NCI-H2081 treated with DMSO at 0.1 percent for 48 hours (cell line): Measurements from ENCODE around the gene CYBA.

Source experiments
- DNase-seq: peaks from one replicate; lab custom pipeline; 2025; lab: John Stamatoyannopoulos, UW

Gene CYBA

DNA sequence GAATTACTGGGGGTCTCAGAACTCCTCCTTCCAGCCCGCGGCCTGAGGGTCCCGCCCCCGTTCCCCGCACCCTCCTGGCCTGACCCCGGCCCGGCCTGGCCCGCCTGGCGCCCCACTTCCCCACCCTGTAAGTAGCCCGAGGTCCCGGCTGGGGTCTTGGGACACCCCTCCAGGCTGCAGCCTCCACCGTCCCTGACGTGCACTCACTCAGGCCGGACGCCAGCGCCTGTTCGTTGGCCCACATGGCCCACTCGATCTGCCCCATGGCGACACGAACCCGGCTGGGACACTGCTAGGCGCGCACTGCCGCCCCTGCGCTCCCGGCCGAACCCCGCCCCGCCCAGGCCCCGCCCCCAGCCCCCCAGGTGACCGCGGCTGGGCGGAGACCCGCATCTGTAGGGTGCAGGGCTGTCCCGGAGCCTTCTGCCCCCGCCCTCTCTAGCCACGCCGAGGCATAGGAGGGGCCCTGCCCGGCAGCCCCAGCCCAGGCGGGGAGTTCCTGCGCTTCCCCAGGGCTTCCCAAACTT is at the start of gene CYBA:
Gene CYBA, minus strand, starts transcription at position 305 of the 527 bp plus-strand sequence. Its CDS starts 40 bp downstream, at position 265.
- no peak for DNase-seq

GRCh38 chr16:88700322-88700635 is 49.4 kb upstream of the CYBA start:
- no peak for DNase-seq

DNA sequence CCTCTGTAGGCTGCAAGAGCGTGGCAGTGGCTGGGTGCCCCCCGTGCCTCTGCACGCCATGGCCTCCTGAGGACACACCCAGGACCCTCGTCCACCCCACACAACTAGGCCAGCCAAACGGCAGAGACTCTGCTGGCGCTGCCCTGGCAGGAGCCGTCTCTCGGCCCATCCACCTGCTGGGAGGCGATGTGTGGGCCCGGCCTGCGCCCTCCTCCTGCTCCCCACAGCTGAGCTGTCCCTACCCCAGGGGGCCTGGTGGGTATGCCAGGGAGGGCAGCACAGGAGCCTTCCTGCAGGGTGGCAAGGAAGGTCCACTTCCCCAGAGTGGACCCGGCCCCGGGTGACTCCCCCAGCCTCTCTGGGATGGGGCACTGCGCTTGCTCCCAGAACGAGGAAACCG is 48.3 kb upstream of the CYBA start:
- DNase-seq = no peak

- DNase-seq = no peak
Observed at GRCh38 chr16:88698646-88699045, 47.8 kb upstream of the CYBA start.

DNA sequence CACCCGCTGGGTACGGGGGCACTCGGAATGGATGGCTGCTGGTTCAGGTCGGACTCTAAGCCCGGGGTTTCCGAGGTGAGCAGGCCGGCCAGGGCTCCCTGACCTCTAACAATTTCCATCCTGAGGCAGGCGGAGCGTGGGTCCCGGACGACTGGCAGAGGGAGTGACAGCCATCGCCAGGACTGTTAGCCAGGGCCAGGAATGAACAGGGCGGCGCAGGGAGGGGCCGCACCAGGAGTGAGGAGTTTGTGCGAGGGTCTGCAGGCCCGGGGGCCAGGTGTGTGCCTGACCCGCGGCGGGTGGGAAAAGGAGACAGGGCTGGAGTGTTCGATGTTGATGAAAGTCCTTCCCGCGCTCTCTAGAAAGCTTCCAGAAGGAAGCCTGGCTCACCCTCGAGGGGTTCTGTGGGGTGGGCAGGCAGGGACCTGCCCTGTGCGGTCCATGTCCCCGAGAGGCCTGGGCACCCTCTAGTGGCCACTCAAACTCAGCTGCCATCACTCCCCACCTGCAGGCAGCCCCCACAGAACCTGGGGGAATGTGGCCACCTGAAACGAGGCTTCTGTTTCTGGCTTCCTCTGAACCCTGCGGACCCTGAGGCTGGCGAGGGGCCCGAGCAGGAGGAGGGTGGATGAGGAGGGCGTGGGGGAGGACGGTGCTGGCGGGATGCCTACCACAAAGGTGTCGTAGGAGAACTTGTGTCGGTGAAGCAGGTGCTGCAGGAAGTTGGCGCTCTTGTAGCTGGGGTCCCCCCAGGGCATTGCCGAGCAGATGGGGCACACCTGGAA is 47.2 kb upstream of the CYBA start:
- no peak for DNase-seq

- no peak for DNase-seq
Observed at GRCh38 chr16:88697116-88697830, 46.4 kb upstream of the CYBA start.

DNA sequence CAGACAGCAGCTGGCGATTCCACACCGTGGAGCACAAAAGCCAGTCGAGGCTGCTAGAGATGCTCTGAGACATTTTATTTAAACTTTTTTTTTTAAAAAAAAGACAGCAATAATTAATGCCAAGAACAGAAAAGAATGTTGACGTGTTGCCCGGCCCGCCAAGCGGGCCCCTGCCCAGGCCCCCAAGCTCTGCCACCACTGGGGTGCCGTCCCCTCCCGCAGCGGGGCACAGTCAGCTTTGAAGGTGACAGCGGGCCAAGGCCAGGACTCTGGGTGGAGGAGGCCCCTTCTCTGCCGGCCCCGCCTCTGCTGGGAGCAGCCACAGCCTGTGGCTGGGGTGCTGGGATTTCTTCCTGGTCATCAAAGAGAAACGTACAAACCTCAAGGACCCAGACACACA is 45.6 kb upstream of the CYBA start:
- DNase-seq = no peak

DNA sequence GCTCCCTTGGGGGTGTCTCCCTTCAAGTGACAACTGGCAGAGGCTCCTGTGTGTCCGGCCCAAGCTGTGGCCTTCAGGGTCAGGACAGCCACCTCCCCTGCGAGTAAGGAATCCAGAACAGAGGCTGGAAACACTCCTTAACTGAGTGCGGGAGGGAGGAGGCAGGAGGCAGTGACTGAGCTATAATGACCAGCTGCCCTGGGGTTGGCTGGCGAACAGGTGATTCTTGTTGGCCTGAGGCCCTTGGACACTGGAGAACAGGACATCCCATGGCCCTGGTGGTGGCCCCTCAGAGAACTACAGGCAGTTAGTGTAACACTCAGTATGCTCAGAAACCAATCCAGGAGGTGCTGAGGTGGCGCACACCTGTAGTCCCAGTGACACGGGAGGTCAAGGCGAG is 44.9 kb upstream of the CYBA start:
- DNase-seq = no peak

- no peak for DNase-seq
Observed at GRCh38 chr16:88695218-88695617, 44.4 kb upstream of the CYBA start.

DNA sequence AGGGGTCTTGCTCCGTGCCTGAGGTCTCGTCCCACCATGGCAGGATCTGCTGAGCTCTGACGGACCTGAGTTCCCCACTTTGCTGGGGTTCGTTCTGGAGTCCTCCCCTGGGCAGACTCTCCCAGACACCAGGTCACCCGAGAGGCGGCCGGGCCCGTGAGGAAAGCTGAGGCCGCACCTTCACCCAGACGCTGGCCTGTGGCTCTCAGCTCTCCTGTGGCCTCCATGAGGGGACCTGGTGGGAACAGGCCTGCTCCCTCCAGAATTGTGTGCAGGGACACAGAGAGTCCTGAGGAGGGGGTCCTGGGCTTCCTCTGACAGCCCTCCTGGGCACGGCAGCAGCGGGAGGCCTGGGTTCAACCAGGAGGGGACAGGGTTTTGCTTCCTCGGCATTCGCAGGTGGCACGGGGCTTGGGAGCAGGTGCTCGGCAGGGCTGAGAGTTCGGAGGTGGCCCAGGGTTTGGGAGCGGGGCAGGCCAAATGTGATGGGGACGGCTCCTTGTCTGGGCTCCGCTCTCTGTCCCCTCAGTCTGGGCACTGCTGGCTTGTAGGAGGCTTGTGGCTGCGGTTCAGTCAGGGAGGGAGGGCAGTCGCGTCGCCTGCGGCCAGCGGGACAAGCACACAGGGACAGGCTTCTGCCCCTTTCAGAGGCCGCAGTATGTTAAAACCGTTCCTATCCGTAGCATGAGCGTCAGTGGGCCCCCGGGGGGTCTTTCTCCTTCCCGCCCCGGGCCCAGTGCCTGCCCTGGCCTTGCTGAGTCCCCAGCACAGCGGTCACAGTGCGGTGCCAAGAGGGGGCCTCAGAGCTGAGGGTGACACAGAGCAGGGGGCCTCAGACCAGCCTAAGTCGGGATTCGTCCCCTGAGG is 43.6 kb upstream of the CYBA start:
- DNase-seq = no peak

DNA sequence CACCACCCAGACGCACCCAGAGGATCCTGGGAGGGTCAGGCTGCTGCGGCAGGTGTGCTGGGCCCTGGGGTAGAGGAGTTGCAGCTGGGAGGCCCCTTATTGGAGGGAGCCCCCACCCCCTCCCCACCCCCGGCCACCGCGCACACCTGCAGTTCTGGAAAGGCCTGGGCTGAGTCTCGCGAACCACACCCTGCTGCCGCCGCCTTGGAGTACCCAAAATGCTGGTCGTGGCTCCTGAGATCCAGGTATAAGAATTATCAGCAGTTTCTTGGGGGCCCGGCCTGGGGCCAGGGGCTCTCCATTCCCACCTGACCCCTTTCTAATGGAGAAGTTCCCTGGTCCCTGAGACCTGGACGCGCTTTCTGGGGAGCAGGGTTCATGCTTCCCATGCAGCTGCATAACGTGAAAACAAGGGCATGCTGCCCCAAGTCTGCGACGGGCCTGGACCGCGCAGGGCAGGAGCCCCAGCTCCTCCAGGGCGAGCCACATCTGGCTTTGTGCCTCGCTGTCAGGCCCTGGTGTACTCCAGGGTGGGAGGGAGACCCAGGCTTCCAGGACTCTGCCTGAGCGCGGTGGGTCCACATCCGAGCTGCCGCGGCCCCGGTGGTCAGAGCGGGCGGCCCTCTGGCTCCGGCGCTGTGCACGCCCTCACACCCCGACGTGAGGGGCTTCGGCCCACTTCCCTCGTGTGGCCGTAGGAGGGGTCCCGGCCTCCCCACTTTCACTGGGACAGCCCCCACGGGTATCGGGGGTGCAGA is 42.7 kb upstream of the CYBA start:
- no peak for DNase-seq

DNA sequence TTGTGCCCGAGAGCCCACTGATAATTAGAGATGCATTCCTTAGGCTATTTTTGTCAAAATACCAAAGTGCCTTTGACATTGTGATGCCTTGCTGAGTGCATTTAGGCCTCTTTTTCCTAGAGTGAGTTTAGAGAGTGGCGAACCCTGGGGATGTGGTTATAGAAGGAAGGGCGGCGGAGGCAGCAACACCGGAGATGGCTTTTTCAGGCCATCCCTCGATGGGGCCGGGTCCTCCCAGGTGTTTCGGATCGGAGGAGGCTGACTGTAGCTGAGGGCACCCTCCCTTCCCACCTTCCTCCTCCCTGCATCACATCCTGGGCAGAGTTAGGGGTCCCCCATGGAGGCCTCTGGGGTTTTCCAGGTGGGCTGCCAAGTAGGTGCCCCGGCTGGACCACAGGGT is 42.0 kb upstream of the CYBA start:
- DNase-seq = no peak

DNA sequence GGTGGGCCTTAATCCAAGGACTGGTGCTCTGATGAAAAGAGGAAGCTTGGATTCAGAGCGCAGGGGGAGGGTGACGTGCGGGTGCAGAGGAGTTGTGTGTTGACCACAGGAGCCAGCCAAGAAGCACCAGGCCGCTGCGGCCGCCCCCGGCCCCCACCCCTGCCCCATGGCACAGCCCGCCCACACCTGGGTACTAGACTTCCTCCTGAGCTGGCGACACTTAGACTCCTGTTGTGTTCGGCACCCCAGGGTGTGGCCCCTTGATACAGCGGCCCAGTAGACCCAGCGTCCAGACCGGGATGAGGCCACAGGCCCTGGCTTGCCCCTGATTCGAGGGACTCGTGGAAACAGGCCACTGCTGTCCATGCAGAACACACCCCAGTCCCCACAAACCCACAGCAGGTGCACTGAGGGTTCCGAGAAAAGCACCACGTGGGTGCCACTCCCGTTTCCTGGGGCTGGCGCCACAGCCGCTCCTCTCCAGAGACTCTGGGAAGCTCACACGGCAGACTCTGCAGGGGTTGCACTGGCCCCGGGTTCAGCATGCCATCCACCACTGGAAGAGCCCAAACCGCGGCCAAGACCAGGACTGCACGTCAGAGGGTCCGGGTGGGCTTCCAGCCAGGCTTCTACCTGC is 41.2 kb upstream of the CYBA start:
- no peak for DNase-seq

GRCh38 chr16:88691129-88691813 is 40.4 kb upstream of the CYBA start:
- no peak for DNase-seq

DNA sequence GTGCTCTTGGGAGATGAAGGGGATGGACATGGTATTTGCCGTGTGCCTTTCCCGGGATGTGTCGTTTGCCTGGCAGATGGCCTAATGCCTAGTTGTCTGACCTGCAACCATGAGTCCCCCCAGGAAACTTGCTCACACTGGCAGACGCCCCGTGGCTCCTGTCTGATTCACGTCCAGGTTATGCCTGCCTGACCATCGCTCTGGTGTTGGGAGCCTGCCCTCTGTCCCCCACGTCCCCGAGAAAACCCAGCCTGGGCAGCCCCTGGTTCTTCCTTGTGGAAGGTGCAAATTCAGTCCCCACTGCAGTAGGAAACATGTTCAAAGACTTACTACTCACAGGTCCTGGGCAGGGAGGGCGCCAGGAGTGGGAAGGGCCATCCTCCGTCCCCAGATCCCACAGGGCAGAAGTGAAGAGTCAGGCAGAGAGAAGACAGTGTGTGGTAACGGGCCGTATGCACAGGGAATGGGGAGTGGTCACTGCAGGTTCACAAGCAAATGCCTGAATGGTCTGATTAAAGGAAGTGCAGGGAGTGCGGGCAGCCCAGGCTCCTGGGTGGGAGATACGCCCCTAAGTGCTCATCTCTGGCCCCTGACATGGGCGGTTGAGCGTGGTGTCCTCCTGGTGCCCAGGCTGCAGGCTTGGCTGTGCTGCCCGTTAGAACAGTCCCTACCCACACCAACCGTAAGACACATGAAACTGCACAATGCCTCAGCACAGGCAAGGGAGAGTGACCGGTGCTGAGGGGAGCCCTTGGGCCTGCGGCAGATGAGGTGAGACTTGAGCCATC is 39.7 kb upstream of the CYBA start:
- no peak for DNase-seq

- DNase-seq = no peak
Observed at GRCh38 chr16:88688013-88688778, 37.3 kb upstream of the CYBA start.

DNA sequence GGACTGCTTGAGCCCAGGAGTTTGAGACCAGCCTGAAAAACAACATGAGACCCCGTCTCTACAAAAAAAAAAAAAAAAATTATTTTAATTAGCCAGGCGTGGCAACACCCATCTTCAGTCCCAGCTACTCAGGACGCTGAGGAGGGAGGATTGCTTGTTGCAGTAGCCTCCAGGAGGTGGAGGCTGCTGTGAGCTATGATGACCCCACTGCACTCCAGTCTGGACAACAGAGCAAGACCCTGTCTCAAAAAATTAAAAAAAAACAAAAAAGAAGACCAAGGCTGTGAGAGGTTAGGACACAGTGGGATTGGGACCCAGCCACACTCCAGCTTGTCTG is 36.8 kb upstream of the CYBA start:
- no peak for DNase-seq

DNA sequence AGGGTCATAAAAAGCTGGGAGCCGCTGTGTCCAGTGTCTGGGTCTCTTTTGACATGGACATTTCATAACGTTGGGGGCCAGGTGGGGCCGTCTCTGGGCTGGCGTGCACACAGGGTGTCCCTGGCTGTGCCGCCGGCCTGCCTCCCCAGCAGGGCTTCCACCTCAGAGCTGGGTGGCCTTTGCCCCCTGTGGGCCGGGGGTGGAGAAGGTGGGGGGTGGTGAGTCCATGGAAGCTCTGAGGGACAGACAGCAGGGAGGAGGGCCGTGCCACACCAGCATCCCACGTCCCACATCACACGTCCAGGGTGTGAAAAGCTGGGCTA is 36.4 kb upstream of the CYBA start:
- no peak for DNase-seq

- DNase-seq = no peak
Observed at GRCh38 chr16:88686439-88687253, 35.8 kb upstream of the CYBA start, which contains the start of gene SNAI3. SNAI3 (minus strand) TSS chr16:88686507; CDS start chr16:88686406, 101 bp downstream.
